ENCODE data around the gene RALBP1. TPM values are rescaled to one million over a fixed set of nuclear protein-coding genes. Genes with fewer than 3 reads are reported as not detected.

RALBP1 gene
- total RNA-seq, 1 experiment from 2014 or later: 66.2 TPM

DNA sequence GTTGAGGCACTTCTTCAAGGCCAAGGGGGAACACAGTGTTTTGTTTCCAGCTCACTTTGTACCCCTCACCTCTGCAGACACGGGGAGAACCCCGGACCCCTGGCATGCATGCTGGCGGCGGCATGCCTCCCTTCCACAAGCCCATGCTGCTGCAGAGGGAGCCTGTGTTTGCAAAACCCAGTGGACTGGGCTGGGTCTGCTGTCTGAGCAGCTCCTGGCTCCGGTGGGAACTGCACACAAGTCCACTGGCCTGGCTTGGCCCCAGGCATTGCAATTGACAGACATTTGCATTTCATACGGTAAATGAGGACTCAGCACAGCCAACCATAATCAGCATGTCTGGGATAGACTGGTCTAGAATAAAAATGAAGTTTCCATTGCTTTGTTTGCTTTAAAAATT lies 62.4 kb downstream of the RALBP1 start:
- CTCF ChIA-PET: no interaction called here
- intact Hi-C loops (cut with micrococcal nuclease): loop anchor here (10.0 kb wide), 1 partner anchor 63 kb away; the partner anchor contains the start of gene RALBP1
- Histone ChIP-seq H3K4me2 (ENCODE audit: low read length) (no peak overlapping the region), H3K36me3 (ENCODE audit: control insufficient read depth in 1 of 2, insufficient read depth in 2 of 2, low read length in 2 of 2) (peaks cover 9 to 14% of the 10 kb centered on the region in 2 experiments; a peak in 3 of 4 replicates), H3K27me3 (ENCODE audit: insufficient read depth, low read length) (no peaks in the 10 kb centered on the region), H3K4me1 (ENCODE audit: control insufficient read depth in 1 of 2, insufficient read depth in 2 of 2, low read length in 2 of 2) (no peaks in the 10 kb centered on the region), H4K20me1 (ENCODE audit: insufficient read depth) (no peaks in the 10 kb centered on the region), H3K9me3 (ENCODE audit: control insufficient read depth in 1 of 2, insufficient read depth in 1 of 2, low read depth in 1 of 2, low read length in 2 of 2) (no peaks in the 10 kb centered on the region), H3K79me2 (ENCODE audit: insufficient read depth, low read length) (no peaks in the 10 kb centered on the region), H3K27ac (ENCODE audit: low read depth, low read length) (no peak overlapping the region), H3K9me2 (ENCODE audit: insufficient read depth) (no peaks in the 10 kb centered on the region), H2AFZ (ENCODE audit: low read depth, low read length, poor library complexity, severe bottlenecking) (no peak overlapping the region), H3K4me3 (replicated peaks in 1 of 2; ENCODE audit: low read depth in 1 of 2, low read length in 2 of 2) (no peak overlapping the region), H3K9ac (ENCODE audit: low read length) (no peak overlapping the region)
- no peak for DNase-seq (ENCODE audit: low read depth, low spot score)
- BruUV-seq (replicated peaks): no TSS peak
- no peak for ATAC-seq
- POLR2A ChIA-PET: no interaction called here
- RAD21 ChIA-PET (ENCODE audit: low non-redundant PET in 1 of 2, low total read pairs in 2 of 2, uncharacterized antibody in 2 of 2, unreplicated experiment in 2 of 2): no interaction called here
- no peak for TF ChIP-seq POLR2A (IDR thresholded peaks at IDR 0.05; ENCODE audit: borderline replicate concordance, extremely low read depth, insufficient read depth, insufficient read length)
- TF ChIP-seq EZH2 (IDR thresholded peaks at IDR 0.05): no peak
- no peak for TF ChIP-seq POLR2AphosphoS5 (IDR thresholded peaks at IDR 0.05; ENCODE audit: low read depth, low read length)
- TF ChIP-seq ELF1 (IDR thresholded peaks at IDR 0.05; ENCODE audit: borderline replicate concordance, low read depth): no peak
- no peak for TF ChIP-seq ATF3 (IDR thresholded peaks at IDR 0.05)
- TF ChIP-seq EZH2phosphoT487 (IDR thresholded peaks at IDR 0.05; ENCODE audit: borderline replicate concordance): no peak
- TF ChIP-seq, protein P1, sequence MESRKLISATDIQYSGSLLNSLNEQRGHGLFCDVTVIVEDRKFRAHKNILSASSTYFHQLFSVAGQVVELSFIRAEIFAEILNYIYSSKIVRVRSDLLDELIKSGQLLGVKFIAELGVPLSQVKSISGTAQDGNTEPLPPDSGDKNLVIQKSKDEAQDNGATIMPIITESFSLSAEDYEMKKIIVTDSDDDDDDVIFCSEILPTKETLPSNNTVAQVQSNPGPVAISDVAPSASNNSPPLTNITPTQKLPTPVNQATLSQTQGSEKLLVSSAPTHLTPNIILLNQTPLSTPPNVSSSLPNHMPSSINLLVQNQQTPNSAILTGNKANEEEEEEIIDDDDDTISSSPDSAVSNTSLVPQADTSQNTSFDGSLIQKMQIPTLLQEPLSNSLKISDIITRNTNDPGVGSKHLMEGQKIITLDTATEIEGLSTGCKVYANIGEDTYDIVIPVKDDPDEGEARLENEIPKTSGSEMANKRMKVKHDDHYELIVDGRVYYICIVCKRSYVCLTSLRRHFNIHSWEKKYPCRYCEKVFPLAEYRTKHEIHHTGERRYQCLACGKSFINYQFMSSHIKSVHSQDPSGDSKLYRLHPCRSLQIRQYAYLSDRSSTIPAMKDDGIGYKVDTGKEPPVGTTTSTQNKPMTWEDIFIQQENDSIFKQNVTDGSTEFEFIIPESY (IDR thresholded peaks at IDR 0.05; ENCODE audit: extremely low read depth, insufficient replicate concordance, low read length): no peak
- TF ChIP-seq FOSL1 (IDR thresholded peaks at IDR 0.05; ENCODE audit: low read depth): no peak
- no peak for TF ChIP-seq SRF (IDR thresholded peaks at IDR 0.05; ENCODE audit: low read depth)
- no peak for TF ChIP-seq ZNF274 (IDR thresholded peaks at IDR 0.05; ENCODE audit: low read depth, low read length)
- no peak for TF ChIP-seq CEBPB (IDR thresholded peaks at IDR 0.05; ENCODE audit: low read depth)
- TF ChIP-seq CTCF (IDR thresholded peaks at IDR 0.05 in 2 of 3, conservative IDR thresholded peaks at IDR 0.05 in 1 of 3; ENCODE audit: borderline replicate concordance in 1 of 3, insufficient read depth in 1 of 3, low read depth in 2 of 3, low read length in 2 of 3): no peak
- no peak for TF ChIP-seq RAD21 (IDR thresholded peaks at IDR 0.05; ENCODE audit: low read depth)
- no peak for TF ChIP-seq TCF7L2 (IDR thresholded peaks at IDR 0.05; ENCODE audit: borderline replicate concordance, extremely low read depth, insufficient read depth, insufficient read length)
- TF ChIP-seq JUND (IDR thresholded peaks at IDR 0.05): no peak
- TF ChIP-seq SP1 (IDR thresholded peaks at IDR 0.05; ENCODE audit: low read depth): no peak
